T-helper 22 cell (primary cell): ENCODE results near the gene HECTD4.
"Not testable (repeated sequence)": the region's sequence is repeated elsewhere in the genome, so short reads cannot be mapped to it uniquely, and the experiment has no call there.

Experiments
- DNase-seq: peaks from one replicate; pipeline ENCODE4 v3.0.0-alpha.2; 2020; ENCODE audit warnings: low read depth

HECTD4 gene

DNA sequence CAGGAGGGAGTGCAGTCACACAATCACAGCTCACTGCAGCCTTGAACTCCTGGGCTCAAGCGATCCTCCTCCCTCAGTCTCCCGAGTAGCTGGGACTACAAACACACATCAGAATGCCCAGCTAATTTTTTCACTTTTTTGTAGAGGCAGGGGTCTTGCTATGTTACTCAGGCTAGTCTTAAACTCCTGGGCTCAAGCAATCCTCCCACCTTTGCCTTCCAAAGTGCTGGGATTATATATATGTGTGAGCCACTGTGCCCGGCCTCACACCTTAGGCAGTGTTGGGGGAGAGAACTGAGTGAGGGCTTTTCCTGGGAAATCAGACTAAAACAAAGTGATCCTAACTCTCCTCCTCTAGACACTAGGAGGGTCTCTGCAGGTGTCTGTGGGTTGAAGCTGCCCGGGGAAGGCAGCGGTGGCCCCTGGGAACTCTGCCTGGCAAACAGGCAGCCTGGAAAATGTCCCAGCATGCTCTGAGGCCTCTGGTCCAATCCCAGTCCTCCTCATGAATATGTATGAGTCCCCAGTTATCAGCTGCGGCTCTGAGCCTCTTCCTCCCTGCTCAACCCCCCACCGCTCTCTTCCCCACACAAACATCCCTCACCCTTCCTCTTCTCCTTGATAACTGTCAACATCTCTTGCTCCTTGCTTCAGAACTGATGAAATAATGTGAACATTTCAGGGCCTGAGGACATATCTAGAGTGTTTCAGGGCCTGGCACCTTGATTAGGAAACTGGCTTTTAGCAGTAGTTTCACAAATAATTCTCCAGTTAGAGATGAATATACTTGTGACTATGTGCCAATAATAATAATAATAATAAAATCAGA lies 265.8 kb downstream of the HECTD4 start:
- DNase-seq = no peak

- DNase-seq = no peak
These were observed 266.8 kb downstream of the HECTD4 start for GRCh38 chr12:112115259-112116045.

DNA sequence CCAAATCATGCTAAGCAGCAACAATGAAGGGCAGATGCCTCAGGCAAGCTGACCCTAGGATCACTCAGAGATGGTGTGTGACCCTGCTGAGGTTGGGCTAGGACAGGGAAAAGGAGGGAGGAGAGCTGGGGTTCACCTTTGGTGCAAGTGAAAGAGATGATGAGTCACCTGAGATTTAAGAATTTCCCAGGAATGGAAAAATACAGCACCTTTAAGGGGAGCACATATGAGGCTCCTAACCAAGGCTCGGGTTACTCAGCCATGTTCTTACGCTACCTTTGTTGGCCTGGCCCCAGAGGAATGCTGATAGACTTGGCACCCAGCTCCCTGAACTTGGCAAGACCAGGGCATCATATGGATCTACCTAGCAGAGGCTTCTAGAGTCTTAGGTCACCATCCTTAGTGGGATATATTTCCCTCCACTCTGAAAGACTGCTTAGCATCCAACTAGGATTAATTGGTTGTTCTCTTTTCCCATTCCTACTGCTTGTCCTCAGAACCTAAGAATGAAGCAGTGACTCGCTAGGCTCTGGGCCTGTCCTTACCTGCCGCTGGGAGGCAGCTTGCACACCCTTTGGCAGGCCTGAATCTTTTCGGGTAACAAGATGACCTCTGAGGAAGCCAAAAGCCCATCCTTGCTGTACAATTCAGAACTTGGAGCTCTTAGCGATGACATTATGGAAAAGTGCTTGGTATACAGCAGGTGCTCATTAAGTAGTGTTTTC lies 269.7 kb downstream of the HECTD4 start:
- DNase-seq = no peak

GRCh38 chr12:112111931-112112330 lies 270.3 kb downstream of the HECTD4 start:
- no peak for DNase-seq

GRCh38 chr12:112110787-112111662 lies 271.2 kb downstream of the HECTD4 start:
- not testable (repeated sequence) for DNase-seq
